ENCODE measurements around the gene DLG5.

DLG5 gene

GRCh38 chr10:77940225-77940624, 13.7 kb upstream of the DLG5 start:
- Histone ChIP-seq H3K14ac (ENCODE audit: low read length) (no peak overlapping the region), H3K79me2 (ENCODE audit: control insufficient read depth, insufficient read depth, low read length, poor library complexity) (no peaks in the 10 kb centered on the region), H3K9me3 (ENCODE audit: insufficient read depth, low read depth, low read length) (no peaks in the 10 kb centered on the region), H4K8ac (ENCODE audit: low read depth, low read length) (no peak overlapping the region), H3K79me1 (ENCODE audit: low read length) (peaks cover 12% of the 10 kb centered on the region), H3K4me2 (ENCODE audit: low read length) (no peak overlapping the region), H3K27ac (ENCODE audit: low read depth, low read length) (no peak overlapping the region), H3K27me3 (ENCODE audit: insufficient read depth, low read length) (no peaks in the 10 kb centered on the region), H3K4me3 (ENCODE audit: low read depth, low read length) (no peak overlapping the region), H3K9ac (ENCODE audit: low read length) (no peak overlapping the region), H3K18ac (ENCODE audit: low read length) (no peak overlapping the region), H3K4me1 (ENCODE audit: control insufficient read depth in 1 of 2, insufficient read depth in 2 of 2, low read length in 2 of 2) (peaks cover 15 to 16% of the 10 kb centered on the region in 2 experiments), H2AFZ (ENCODE audit: insufficient read depth, low read length, poor library complexity) (no peak overlapping the region), H2AK5ac (ENCODE audit: low read length) (no peak overlapping the region), H4K12ac (ENCODE audit: low read depth, low read length) (no peak overlapping the region), H2BK5ac (ENCODE audit: low read depth, low read length, poor library complexity) (no peak overlapping the region), H4K91ac (ENCODE audit: low read depth, low read length) (no peak overlapping the region), H2BK12ac (ENCODE audit: low read length) (no peak overlapping the region), H3K23ac (ENCODE audit: low read length) (no peak overlapping the region), H2BK120ac (ENCODE audit: insufficient read depth, low read length, poor library complexity) (no peak overlapping the region), H3K36me3 (ENCODE audit: control insufficient read depth in 1 of 2, insufficient read depth in 2 of 2, low read length in 2 of 2) (no peaks in the 10 kb centered on the region), H3K4ac (ENCODE audit: low read depth, low read length) (no peak overlapping the region)
- DNase-seq: no peak
- WGBS (ENCODE audit: extremely low coverage, insufficient coverage, insufficient read length): no CpG with 5 or more reads among the region's 2 CpGs

- no peak overlapping the region for H2AK5ac ChIP-seq (ENCODE audit: low read length)
- H3K14ac ChIP-seq (ENCODE audit: low read length): no peak overlapping the region
- no peak overlapping the region for H3K18ac ChIP-seq (ENCODE audit: low read length)
- H3K4me2 ChIP-seq (ENCODE audit: low read length): no peak overlapping the region
- H3K4me3 ChIP-seq (ENCODE audit: low read depth, low read length): no peak overlapping the region
- H4K91ac ChIP-seq (ENCODE audit: low read depth, low read length): no peak overlapping the region
- H3K27ac ChIP-seq (ENCODE audit: low read depth, low read length): no peak overlapping the region
- no peak for DNase-seq
- no peak overlapping the region for H4K12ac ChIP-seq (ENCODE audit: low read depth, low read length)
- H3K9ac ChIP-seq (ENCODE audit: low read length): no peak overlapping the region
- no peaks in the 10 kb centered on the region for H3K79me2 ChIP-seq (ENCODE audit: control insufficient read depth, insufficient read depth, low read length, poor library complexity)
- H2BK12ac ChIP-seq (ENCODE audit: low read length): no peak overlapping the region
- H2BK5ac ChIP-seq (ENCODE audit: low read depth, low read length, poor library complexity): peak overlapping the region; percentile 0
- no CpG with 5 or more reads among the region's 3 CpGs for WGBS (ENCODE audit: extremely low coverage, insufficient coverage, insufficient read length)
- H3K79me1 ChIP-seq (ENCODE audit: low read length): peaks cover 12% of the 10 kb centered on the region
- H3K9me3 ChIP-seq (ENCODE audit: insufficient read depth, low read depth, low read length): no peaks in the 10 kb centered on the region
- peaks cover 15 to 16% of the 10 kb centered on the region in 2 experiments for H3K4me1 ChIP-seq (ENCODE audit: control insufficient read depth in 1 of 2, insufficient read depth in 2 of 2, low read length in 2 of 2)
- no peak overlapping the region for H3K23ac ChIP-seq (ENCODE audit: low read length)
- H3K36me3 ChIP-seq (ENCODE audit: control insufficient read depth in 1 of 2, insufficient read depth in 2 of 2, low read length in 2 of 2): no peaks in the 10 kb centered on the region
- H2AFZ ChIP-seq (ENCODE audit: insufficient read depth, low read length, poor library complexity): no peak overlapping the region
- H2BK120ac ChIP-seq (ENCODE audit: insufficient read depth, low read length, poor library complexity): no peak overlapping the region
- H3K27me3 ChIP-seq (ENCODE audit: insufficient read depth, low read length): no peaks in the 10 kb centered on the region
- H4K8ac ChIP-seq (ENCODE audit: low read depth, low read length): no peak overlapping the region
- H3K4ac ChIP-seq (ENCODE audit: low read depth, low read length): no peak overlapping the region
Measured at GRCh38 chr10:77939561-77940001, 13.0 kb upstream of the DLG5 start.

- Histone ChIP-seq H3K9ac (ENCODE audit: low read length) (no peak overlapping the region), H4K12ac (ENCODE audit: low read depth, low read length) (no peak overlapping the region), H2BK12ac (ENCODE audit: low read length) (peak overlapping the region; percentile 16), H2AFZ (ENCODE audit: insufficient read depth, low read length, poor library complexity) (no peak overlapping the region), H3K14ac (ENCODE audit: low read length) (no peak overlapping the region), H2BK5ac (ENCODE audit: low read depth, low read length, poor library complexity) (no peak overlapping the region), H2AK5ac (ENCODE audit: low read length) (peak overlapping the region; percentile 35), H4K91ac (ENCODE audit: low read depth, low read length) (no peak overlapping the region), H3K9me3 (ENCODE audit: insufficient read depth, low read depth, low read length) (no peaks in the 10 kb centered on the region), H3K4me1 (ENCODE audit: control insufficient read depth in 1 of 2, insufficient read depth in 2 of 2, low read length in 2 of 2) (peaks cover 10 to 13% of the 10 kb centered on the region in 2 experiments), H3K18ac (ENCODE audit: low read length) (no peak overlapping the region), H3K27me3 (ENCODE audit: insufficient read depth, low read length) (no peaks in the 10 kb centered on the region), H4K8ac (ENCODE audit: low read depth, low read length) (no peak overlapping the region), H3K36me3 (ENCODE audit: control insufficient read depth in 1 of 2, insufficient read depth in 2 of 2, low read length in 2 of 2) (no peaks in the 10 kb centered on the region), H3K79me2 (ENCODE audit: control insufficient read depth, insufficient read depth, low read length, poor library complexity) (no peaks in the 10 kb centered on the region), H3K4ac (ENCODE audit: low read depth, low read length) (no peak overlapping the region), H3K23ac (ENCODE audit: low read length) (no peak overlapping the region), H3K27ac (ENCODE audit: low read depth, low read length) (no peak overlapping the region), H3K4me3 (ENCODE audit: low read depth, low read length) (no peak overlapping the region), H3K79me1 (ENCODE audit: low read length) (peaks cover 12% of the 10 kb centered on the region), H2BK120ac (ENCODE audit: insufficient read depth, low read length, poor library complexity) (no peak overlapping the region), H3K4me2 (ENCODE audit: low read length) (no peak overlapping the region)
- peak; percentile 31 to 51 for DNase-seq
- WGBS (ENCODE audit: extremely low coverage, insufficient coverage, insufficient read length): no CpG with 5 or more reads among the region's 3 CpGs
Measured at GRCh38 chr10:77936697-77937567, 10.4 kb upstream of the DLG5 start.

- no CpG with 5 or more reads among the region's 8 CpGs for WGBS (ENCODE audit: extremely low coverage, insufficient coverage, insufficient read length)
- Histone ChIP-seq H3K79me2 (ENCODE audit: control insufficient read depth, insufficient read depth, low read length, poor library complexity) (no peaks in the 10 kb centered on the region), H3K9ac (ENCODE audit: low read length) (no peak overlapping the region), H2BK5ac (ENCODE audit: low read depth, low read length, poor library complexity) (no peak overlapping the region), H4K91ac (ENCODE audit: low read depth, low read length) (no peak overlapping the region), H3K4me1 (ENCODE audit: control insufficient read depth in 1 of 2, insufficient read depth in 2 of 2, low read length in 2 of 2) (peaks cover 6 to 11% of the 10 kb centered on the region in 2 experiments), H3K14ac (ENCODE audit: low read length) (no peak overlapping the region), H3K4me2 (ENCODE audit: low read length) (no peak overlapping the region), H3K36me3 (ENCODE audit: control insufficient read depth in 1 of 2, insufficient read depth in 2 of 2, low read length in 2 of 2) (no peaks in the 10 kb centered on the region), H3K27me3 (ENCODE audit: insufficient read depth, low read length) (no peaks in the 10 kb centered on the region), H4K12ac (ENCODE audit: low read depth, low read length) (no peak overlapping the region), H4K8ac (ENCODE audit: low read depth, low read length) (no peak overlapping the region), H3K79me1 (ENCODE audit: low read length) (peaks cover 5% of the 10 kb centered on the region), H2BK120ac (ENCODE audit: insufficient read depth, low read length, poor library complexity) (no peak overlapping the region), H3K23ac (ENCODE audit: low read length) (no peak overlapping the region), H3K27ac (ENCODE audit: low read depth, low read length) (no peak overlapping the region), H2AK5ac (ENCODE audit: low read length) (no peak overlapping the region), H3K4me3 (ENCODE audit: low read depth, low read length) (no peak overlapping the region), H2AFZ (ENCODE audit: insufficient read depth, low read length, poor library complexity) (no peak overlapping the region), H3K18ac (ENCODE audit: low read length) (no peak overlapping the region), H3K4ac (ENCODE audit: low read depth, low read length) (no peak overlapping the region), H2BK12ac (ENCODE audit: low read length) (no peak overlapping the region), H3K9me3 (ENCODE audit: insufficient read depth, low read depth, low read length) (no peaks in the 10 kb centered on the region)
- DNase-seq: no peak
Measured at GRCh38 chr10:77932016-77932715, 5.6 kb upstream of the DLG5 start.
